ENCODE data around the gene SPHK1.
A peak's percentile ranks its signal among the peaks of the same experiment; 100 is the strongest.
"Not testable (repeated sequence)": the region's sequence is repeated elsewhere in the genome, so short reads cannot be mapped to it uniquely, and the experiment has no call there.

Gene SPHK1

DNA sequence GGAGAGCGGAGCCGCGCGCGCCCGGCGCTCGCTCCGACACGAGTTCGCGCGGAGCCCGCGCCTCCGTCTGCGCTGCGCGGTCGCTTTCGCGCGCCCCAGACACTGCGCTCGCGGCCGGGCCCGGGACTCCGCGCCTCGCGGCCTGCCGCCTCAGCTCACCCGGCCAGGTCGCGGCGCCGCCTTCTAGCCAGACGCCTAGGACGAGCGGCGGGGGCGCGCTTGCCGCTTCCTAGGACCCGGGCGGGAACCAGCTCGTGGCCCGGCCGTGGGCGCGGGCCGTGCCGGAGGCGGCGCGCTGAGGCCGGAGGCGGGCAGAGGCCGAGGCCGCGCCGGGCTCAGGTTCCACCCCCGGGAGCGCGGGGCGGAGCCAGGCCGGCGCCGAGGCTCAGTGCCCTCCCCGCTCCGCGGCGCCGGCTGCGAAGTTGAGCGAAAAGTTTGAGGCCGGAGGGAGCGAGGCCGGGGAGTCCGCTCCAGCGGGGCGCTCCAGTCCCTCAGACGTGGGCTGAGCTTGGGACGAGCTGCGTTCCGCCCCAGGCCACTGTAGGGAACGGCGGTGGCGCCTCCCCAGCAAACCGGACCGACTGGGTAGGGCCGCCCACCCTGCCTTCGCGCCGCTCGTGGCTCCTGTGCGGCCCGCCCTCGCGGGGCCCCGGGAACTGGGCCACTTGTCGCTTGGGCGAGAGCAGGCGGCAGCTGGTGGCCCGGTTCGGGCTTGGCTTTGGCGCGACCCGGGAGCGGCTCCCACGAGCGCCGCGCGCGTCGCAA lies at the start of gene SPHK1:
TSS of gene SPHK1 (plus strand) at position 388 of the 765 bp plus-strand sequence. CDS start 1,036 bp downstream, outside the sequence.
- DNase-seq (ENCODE audit: low read depth in 2 of 2) = peak; percentile 50 to 59

DNA sequence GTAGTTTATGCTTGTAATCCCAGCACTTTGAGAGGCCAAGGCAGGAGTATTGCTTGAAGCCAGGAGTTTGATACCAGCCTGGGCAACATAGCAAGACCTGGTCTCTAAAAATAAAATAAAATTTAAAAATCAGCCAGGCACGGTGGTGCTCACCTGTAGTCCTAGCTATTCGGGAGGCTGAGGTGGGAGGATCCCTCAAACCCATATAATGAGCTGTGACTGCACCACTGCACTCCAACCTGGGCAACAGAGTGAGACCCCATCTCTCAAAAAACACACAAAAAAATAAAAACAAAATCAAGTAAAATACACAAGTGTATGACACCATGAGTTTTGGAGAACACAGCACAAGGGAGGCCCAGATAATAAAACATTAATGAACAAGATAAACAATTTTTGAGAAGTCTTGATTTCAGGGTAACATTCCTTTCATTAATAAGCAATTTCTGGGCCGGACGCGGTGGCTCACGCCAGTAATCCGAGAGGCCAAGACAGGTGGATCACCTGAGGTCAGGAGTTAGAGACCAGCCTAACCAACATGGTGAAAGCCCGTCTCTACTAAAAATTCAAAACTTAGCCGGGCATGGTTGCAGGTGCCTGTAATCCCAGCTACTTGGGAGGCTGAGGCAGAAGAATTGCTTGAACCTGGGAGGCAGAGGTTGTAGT lies 48.6 kb upstream of the SPHK1 start:
- no peak for DNase-seq (ENCODE audit: low read depth in 2 of 2)

DNA sequence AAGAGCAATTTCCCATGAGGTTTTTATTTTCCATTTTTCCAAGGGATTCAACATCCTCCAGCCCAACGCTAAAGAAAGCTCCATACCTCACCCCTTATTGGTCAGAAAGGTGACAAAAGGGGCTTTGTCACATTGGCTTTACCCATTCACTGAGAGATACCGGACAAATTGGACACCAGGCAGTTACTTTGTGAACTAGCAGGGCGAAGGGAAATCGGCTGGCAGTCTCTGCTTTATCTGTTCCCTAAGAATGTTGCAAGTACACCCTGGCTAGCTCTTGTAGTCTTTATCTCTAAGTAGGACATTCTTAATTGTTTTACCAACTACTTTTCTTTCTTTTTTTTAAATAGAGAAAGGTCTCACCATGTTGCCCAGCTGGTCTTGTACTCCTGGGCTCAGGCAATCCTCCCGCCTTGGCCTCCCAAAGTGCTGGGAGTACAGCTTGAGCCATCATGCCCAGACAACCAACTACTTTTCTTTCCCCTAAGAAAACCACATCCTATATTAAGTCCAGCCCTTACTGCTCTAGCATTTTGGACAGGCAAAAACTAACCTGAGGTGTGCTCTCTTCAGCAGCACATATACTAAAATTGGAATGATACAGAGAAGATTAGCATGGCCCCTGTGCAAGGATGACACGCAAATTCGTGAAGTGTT lies 47.5 kb upstream of the SPHK1 start:
- no peak for DNase-seq (ENCODE audit: low read depth in 2 of 2)

GRCh38 chr17:76337413-76337777 lies 47.0 kb upstream of the SPHK1 start:
- no peak for DNase-seq (ENCODE audit: low read depth in 2 of 2)

DNA sequence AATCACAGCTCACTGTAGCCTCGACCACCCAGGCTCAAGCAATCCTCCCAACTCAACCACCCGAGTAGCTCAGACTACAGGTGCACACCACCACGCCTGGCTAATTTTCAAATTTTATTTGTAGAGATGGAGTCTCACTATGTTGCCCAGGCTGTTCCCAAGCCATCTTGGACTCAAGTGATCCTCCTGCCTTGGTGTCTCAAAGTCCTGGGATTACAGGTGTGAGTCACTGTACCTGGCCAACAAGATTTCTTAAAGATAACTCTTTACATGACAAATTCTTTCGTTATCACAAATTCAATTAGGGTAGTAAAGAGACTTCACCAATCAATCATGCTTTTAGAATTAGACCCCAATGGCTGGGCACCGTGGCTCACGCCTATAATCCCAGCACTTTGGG lies 43.1 kb upstream of the SPHK1 start:
- DNase-seq (ENCODE audit: low read depth in 2 of 2) = no peak

GRCh38 chr17:76343106-76343505 lies 41.3 kb upstream of the SPHK1 start:
- DNase-seq (ENCODE audit: low read depth in 2 of 2) = no peak

DNA sequence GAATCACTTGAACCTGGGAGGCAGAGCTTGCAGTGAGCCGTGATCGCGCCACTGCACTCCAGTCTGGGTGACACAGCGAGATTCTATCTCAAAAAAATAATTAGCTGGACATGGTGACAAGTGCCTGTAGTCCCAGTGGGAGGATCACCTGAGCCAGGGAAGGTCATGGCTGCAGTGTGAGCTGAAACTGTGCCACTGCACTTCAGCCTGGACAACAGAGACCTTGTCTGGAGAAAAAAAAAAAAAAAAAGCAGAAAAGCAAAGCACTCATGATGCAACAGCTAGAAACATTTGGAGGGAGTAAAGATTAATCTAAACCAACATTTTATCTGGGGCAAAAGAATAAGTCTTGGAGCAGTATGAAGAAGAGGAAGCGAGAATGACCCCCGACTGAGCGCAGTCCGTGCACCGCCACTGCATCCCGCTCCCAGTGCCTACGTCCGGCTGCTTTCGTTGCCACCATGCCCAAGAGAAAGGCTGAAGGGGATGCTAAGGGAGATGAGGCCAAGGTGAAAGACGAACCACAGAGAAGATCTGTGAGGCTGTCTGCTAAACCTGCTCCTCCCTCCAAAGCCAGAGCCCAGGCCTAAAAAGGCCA lies 38.9 kb upstream of the SPHK1 start:
- no peak for DNase-seq (ENCODE audit: low read depth in 2 of 2)

- not testable (repeated sequence) for DNase-seq (ENCODE audit: low read depth in 2 of 2)
Observed at GRCh38 chr17:76346936-76347335, 37.5 kb upstream of the SPHK1 start.

- no peak for DNase-seq (ENCODE audit: low read depth in 2 of 2)
Observed at GRCh38 chr17:76350463-76350862, 33.9 kb upstream of the SPHK1 start.

GRCh38 chr17:76351526-76352071 lies 32.8 kb upstream of the SPHK1 start:
- DNase-seq (ENCODE audit: low read depth in 2 of 2) = no peak

GRCh38 chr17:76353004-76353598 lies 31.3 kb upstream of the SPHK1 start:
- DNase-seq (ENCODE audit: low read depth in 2 of 2) = no peak

GRCh38 chr17:76353599-76354316 lies 30.7 kb upstream of the SPHK1 start, which contains the start of gene PRPSAP1:
Gene PRPSAP1, minus strand, starts transcription at chr17:76353916. Its CDS starts 213 bp downstream, at chr17:76353703.
- peak; percentile 75 to 78 for DNase-seq (ENCODE audit: low read depth in 2 of 2)

- no peak for DNase-seq (ENCODE audit: low read depth in 2 of 2)
Observed at GRCh38 chr17:76354317-76354729, 30.1 kb upstream of the SPHK1 start.

DNA sequence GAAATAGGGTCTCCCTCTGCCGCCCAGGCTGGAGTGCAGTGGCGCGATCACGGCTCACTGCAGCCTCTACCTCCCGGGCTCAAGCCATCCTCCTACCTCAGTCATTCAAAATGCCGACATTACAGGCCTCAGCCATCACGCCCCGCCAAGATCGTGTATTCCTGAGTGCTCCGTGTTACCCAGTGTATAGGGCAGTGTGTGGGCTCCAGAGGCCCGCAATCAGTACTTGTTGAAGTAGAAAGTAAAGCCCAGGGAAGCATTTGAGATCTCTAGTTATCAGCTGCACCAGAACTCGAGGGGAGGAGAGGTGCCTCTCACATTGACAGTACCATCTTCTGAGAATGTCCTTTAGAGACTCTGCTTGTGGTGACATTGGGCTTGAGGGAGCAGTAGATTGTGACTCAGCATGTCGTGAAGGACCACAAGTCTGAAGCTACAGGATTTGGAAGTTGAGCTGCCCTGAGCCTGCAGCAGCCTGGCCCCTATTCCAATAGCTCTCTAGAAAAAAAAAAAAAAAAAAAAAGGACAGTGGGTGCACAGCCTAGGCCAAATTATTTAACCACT lies 29.6 kb upstream of the SPHK1 start:
- no peak for DNase-seq (ENCODE audit: low read depth in 2 of 2)

DNA sequence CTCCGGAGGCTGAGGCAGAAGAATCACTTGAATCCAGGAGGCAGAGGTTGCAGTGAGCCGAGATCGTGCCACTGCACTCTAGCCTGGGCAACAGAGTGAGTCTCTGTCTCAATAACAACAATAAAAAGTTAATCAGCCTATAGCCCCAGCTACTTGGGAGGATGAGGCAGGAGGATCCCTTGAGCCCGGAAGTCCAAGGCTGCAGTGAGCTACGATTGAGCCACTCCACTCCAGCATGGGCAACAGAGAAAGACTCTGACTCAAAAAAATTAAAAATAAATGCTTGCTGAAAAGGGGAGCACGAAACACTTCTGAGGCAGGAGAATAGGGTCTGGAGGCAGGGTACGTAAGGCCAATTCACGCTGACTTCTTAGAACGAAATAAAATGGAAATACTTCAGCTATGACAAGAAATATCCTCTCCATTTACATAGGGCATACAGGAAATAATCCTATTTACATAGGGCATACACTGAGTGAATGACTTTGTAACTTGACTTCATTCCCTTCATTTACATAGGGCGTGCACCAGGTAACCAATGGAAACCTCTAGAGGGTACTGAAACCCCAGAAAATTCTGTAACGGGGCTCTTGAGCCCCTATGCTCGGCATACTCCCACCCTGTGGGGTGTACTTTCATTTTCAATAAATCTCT lies 27.5 kb upstream of the SPHK1 start:
- DNase-seq (ENCODE audit: low read depth in 2 of 2) = no peak

DNA sequence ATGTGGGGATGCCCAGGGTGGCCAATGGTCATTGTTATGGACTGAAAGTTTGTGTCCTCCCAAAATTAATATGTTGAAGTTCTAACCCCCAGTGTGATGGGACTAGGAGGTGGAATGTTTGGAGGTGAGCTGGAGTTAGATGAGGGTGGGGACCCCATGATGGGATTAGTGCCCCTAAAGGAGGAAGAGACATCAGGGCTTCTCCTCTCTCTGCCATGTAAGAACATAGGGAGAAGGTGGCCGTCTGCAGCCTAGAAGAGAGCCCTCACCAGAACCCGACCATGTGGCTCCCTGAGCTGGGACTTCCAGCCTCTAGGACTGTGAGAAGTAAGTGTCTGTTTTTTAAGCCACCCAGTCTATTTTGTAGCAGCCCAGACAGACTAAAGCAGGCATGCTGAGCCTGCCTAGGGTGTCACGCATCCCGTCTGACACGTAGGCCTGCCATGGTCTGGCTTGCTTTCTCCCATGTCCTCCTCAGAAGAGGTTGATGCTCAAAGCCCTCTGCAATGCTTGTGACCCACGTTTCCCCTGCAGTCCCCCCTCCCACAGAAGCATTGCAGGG lies 26.7 kb upstream of the SPHK1 start:
- DNase-seq (ENCODE audit: low read depth in 2 of 2) = no peak

DNA sequence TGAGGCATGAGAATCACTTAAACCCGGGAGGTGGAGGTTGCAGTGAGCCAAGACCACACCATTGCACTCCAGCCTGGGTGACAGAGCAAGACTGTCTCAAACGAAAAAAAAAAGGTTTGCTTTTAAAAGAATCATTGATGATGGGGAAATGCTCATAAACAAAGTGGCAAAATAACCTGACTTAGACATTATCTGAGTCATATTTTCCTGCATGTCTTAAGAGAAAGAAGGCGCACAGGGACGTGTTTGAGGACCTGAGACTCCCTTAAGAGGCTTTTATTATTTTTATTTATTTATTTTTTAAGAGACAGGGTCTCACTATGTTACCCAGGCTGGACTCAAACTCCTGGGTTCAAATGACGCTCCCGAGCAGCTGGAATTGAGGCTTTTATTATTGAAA lies 25.0 kb upstream of the SPHK1 start:
- DNase-seq (ENCODE audit: low read depth in 2 of 2) = no peak

GRCh38 chr17:76359776-76360175 lies 24.6 kb upstream of the SPHK1 start:
- not testable (repeated sequence) for DNase-seq (ENCODE audit: low read depth in 2 of 2)

GRCh38 chr17:76360461-76360860 lies 23.9 kb upstream of the SPHK1 start:
- no peak for DNase-seq (ENCODE audit: low read depth in 2 of 2)

Measured in fibroblast of skin of left biceps (primary cell).